Cardiac fibroblast (primary cell): Measurements from ENCODE around the gene MAN1A2.

Experiments used
- DNase-seq, 2 donors: peaks; one replicate each; pipeline versions ENCODE4 v3.0.0 to v3.0.0-alpha.2; 2010; ENCODE audit warnings: low read depth in 2 of 2
- H3K4me3 ChIP-seq, 2 donors: replicated peaks in 1 of 2; 1 replicate in 1 of 2; 2 replicates in 1 of 2; pipeline ENCODE4 v1.5.1; 2011; ENCODE audit warnings: low read depth in 2 of 2, low read length in 2 of 2, mild to moderate bottlenecking in 2 of 2, moderate library complexity in 1 of 2
- TF ChIP-seq, protein P1 (sequence below): IDR thresholded peaks from one replicate; pipeline ENCODE4 v1.5.1; 2011; ENCODE audit warnings: low read depth, mild to moderate bottlenecking, low read length, inconsistent platforms

The MAN1A2 gene

GRCh38 chr1:117364240-117364639 lies 3.0 kb upstream of the MAN1A2 start:
- TF ChIP-seq, protein P1, sequence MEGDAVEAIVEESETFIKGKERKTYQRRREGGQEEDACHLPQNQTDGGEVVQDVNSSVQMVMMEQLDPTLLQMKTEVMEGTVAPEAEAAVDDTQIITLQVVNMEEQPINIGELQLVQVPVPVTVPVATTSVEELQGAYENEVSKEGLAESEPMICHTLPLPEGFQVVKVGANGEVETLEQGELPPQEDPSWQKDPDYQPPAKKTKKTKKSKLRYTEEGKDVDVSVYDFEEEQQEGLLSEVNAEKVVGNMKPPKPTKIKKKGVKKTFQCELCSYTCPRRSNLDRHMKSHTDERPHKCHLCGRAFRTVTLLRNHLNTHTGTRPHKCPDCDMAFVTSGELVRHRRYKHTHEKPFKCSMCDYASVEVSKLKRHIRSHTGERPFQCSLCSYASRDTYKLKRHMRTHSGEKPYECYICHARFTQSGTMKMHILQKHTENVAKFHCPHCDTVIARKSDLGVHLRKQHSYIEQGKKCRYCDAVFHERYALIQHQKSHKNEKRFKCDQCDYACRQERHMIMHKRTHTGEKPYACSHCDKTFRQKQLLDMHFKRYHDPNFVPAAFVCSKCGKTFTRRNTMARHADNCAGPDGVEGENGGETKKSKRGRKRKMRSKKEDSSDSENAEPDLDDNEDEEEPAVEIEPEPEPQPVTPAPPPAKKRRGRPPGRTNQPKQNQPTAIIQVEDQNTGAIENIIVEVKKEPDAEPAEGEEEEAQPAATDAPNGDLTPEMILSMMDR = no peak
- no peak for DNase-seq
- no peak overlapping the region for H3K4me3 ChIP-seq

DNA sequence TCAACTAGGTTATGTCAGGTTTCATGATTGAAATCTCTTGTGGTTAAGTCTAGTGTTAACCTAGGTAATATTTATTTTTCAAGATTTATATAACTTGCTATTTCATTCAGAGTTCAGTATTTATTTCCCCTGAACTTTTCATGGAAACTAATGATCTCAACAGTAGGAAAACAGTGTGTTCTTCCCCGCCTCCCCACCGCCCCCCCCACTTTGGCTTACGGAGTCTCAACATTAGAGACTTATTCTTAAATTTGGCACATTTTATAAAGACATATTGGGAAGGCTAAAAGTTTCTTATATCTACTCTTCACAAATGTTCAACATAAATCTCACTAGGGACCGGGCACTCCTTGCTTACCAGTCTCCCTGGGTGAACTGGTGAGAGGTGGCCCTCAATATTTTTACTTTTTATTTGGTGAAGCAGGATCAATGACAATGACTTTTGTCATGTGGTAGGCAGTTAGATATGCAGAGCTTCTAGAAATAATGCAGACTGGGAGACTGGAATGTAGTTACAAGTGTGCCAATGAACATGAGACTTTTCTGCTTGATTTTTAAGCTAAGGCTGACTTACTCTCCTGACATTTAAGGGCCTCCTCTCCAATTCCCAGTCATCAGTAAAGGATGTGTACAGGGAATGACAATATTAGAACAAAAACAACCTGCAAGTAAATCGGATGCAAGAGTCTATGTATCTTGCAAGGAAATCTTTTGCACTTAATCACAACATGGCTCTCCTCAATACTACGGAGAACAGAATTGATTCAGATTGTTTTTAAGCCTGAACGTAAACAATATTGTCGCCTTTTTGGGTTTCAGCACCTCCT lies 1.7 kb upstream of the MAN1A2 start:
- peak; percentile 26 to 39 for DNase-seq
- TF ChIP-seq, protein P1 = no peak
- H3K4me3 ChIP-seq = peak overlapping the region; percentile 83 to 87

DNA sequence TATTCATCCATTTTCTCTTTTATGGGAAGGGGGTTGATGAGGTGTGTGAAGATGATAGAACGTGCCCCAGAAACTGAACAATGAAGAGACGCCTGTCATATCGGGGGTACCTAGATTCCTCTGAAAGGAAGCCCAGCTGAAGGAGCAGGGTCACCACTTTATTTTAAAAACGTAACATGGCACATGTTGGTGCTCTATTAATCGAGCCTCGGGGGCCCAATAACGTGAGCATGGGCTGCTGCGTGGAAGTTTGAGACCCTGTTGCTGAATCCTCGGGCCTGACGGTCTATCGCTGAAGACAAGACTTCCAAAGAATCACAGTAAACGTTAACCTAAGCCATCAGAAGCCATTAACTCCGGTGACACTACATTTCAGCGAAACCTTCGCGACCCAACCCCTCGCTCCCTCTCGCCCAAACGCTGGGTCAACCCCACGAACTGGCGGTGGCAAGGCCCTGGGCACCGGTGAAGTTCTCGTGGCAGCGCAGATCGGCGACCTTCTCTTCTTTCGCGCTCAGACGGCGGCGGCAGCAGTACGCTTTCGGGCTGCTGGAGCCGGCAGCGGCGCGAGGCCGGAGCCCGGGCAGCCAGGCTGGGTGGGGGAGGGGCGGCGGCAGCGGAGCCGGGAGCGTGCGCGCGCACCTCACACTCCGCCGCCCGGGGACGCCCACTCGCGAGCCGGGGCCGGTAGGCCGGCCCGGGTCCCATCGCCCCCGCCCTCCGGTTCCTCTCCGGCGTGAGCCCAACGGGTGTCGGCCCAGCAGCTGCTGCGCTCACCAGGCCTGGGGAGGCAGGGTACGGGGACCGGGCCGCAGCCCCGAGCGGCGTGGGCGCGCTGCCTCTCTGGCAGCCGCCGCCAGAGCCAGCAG lies 838 bp upstream of the MAN1A2 start:
- peak overlapping the region; percentile 83 to 87 for H3K4me3 ChIP-seq
- DNase-seq = peak; percentile 71 to 85
- TF ChIP-seq, protein P1 = no peak

DNA sequence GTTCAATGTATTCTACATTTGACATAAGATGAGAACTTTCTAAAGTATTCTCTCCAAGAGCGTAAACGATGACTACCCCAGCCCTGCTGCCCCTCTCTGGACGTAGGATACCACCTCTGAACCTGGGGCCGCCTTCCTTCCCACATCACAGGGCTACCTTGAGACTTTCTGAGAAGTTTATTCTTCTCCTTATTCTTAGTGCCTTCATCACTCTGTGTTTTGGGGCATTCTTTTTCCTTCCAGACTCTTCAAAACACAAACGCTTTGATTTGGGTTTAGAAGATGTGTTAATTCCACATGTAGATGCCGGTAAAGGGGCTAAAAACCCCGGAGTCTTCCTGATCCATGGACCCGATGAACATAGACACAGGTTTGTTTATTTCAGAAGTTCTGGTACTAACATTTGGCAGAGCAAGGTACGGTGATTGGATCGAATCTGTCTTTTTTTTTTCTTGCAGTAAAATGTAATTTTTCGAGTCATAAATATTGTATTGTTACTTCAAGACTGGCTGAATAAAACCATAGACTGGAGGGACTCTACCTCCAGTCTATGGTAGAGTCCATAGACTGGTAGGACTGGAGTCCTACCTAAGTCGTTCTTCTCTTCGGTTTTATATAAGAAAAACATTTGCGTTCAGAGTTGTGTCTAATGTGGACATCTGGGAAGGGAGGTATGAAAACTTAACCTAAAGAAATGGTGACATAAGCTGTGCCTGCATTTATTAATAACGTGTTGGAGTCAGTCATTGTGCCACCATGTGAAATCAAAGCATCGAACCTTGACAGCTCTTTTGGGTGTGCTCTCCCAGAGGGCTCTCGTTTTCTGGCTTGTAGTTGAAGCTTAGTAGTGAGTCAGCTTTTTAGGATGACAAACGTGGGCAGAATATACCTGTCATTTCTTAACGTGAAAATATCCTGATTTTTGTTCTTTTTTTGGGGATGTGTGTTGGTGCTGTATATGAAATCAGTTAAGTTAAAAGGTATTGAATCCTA lies 1.2 kb downstream of the MAN1A2 start:
- H3K4me3 ChIP-seq = peak overlapping the region; percentile 83 to 87
- TF ChIP-seq, protein P1 = no peak
- peak in 1 of 2 donors; percentile 41 for DNase-seq

DNA sequence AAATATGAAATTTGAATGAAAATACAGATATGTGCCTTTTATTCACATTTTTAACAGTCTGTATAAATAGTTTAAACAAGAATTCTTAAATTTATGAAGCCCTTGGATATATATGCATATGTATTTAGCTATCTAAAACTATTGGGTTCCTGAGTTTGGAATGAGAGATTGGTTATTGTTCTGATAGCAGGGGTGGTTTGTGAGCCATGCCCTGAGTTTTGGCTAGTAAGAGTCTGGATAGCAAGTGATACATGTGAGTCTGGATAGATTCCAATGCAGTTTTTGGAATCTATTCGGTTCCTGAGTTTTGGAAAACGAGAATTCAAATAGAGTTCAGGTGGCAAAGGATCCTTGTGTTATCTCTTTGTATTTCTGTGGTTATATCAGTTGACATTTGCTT lies 2.8 kb downstream of the MAN1A2 start:
- peak overlapping the region; percentile 11 to 83 for H3K4me3 ChIP-seq
- TF ChIP-seq, protein P1 = no peak
- DNase-seq = no peak

DNA sequence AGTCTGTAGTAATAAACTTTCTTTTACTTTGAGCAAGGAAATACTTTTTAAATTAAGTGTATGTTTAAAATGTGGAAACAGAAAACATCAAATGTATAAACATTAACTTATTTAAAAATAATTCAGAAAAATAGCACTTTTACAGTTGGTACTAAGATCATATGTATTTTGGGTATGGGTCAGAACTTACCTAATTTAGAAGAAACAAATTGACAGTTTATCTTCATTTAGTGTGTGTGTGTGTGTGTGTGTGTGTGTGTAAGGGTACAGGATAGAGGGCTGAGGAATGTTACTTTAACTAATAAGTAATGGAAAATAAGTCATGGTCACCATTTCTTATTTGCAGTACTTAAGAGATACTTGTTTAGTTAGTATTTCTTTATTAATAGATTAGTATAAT lies 3.3 kb downstream of the MAN1A2 start:
- TF ChIP-seq, protein P1 = no peak
- H3K4me3 ChIP-seq = no peak overlapping the region
- no peak for DNase-seq
